Panc1 (cell line): ENCODE results near the gene MACO1.

ENCODE experiments used
- POLR2AphosphoS5 ChIP-seq: IDR thresholded peaks from 2 replicates; pipeline ENCODE4 v1.6.1; 2012; ENCODE audit warnings: mild to moderate bottlenecking, low read depth, low read length, moderate library complexity
- SIN3A ChIP-seq: IDR thresholded peaks from 2 replicates; pipeline ENCODE4 v1.6.1; 2012; ENCODE audit warnings: low read depth, mild to moderate bottlenecking, low read length, moderate library complexity, borderline replicate concordance; ENCODE audit not compliant: insufficient read depth
- TCF7L2 ChIP-seq: IDR thresholded peaks from 2 replicates; pipeline ENCODE4 v1.6.1; 2011; ENCODE audit warnings: mild to moderate bottlenecking, low read depth, low read length, inconsistent platforms
- TF ChIP-seq, protein P1 (sequence below): fragments of 450-650 bp; IDR thresholded peaks from 2 replicates; pipeline ENCODE4 v1.5.1; 2017; ENCODE audit warnings: mild to moderate bottlenecking
- TF ChIP-seq, protein P2 (sequence below), 2 experiments: IDR thresholded peaks; 2 replicates each; pipeline ENCODE4 v1.6.1; 2011 to 2012; ENCODE audit warnings: low read depth in 2 of 2, control low read depth in 1 of 2, low read length in 1 of 2, mild to moderate bottlenecking in 1 of 2, moderate library complexity in 1 of 2; ENCODE audit not compliant: insufficient read depth in 1 of 2

GRCh38 chr1:25519624-25520023 is 88.9 kb downstream of the MACO1 start:
- TF ChIP-seq, protein P1, sequence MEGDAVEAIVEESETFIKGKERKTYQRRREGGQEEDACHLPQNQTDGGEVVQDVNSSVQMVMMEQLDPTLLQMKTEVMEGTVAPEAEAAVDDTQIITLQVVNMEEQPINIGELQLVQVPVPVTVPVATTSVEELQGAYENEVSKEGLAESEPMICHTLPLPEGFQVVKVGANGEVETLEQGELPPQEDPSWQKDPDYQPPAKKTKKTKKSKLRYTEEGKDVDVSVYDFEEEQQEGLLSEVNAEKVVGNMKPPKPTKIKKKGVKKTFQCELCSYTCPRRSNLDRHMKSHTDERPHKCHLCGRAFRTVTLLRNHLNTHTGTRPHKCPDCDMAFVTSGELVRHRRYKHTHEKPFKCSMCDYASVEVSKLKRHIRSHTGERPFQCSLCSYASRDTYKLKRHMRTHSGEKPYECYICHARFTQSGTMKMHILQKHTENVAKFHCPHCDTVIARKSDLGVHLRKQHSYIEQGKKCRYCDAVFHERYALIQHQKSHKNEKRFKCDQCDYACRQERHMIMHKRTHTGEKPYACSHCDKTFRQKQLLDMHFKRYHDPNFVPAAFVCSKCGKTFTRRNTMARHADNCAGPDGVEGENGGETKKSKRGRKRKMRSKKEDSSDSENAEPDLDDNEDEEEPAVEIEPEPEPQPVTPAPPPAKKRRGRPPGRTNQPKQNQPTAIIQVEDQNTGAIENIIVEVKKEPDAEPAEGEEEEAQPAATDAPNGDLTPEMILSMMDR, result no peak
- TF ChIP-seq TCF7L2, result no peak
- TF ChIP-seq POLR2AphosphoS5, result no peak
- TF ChIP-seq, protein P2, sequence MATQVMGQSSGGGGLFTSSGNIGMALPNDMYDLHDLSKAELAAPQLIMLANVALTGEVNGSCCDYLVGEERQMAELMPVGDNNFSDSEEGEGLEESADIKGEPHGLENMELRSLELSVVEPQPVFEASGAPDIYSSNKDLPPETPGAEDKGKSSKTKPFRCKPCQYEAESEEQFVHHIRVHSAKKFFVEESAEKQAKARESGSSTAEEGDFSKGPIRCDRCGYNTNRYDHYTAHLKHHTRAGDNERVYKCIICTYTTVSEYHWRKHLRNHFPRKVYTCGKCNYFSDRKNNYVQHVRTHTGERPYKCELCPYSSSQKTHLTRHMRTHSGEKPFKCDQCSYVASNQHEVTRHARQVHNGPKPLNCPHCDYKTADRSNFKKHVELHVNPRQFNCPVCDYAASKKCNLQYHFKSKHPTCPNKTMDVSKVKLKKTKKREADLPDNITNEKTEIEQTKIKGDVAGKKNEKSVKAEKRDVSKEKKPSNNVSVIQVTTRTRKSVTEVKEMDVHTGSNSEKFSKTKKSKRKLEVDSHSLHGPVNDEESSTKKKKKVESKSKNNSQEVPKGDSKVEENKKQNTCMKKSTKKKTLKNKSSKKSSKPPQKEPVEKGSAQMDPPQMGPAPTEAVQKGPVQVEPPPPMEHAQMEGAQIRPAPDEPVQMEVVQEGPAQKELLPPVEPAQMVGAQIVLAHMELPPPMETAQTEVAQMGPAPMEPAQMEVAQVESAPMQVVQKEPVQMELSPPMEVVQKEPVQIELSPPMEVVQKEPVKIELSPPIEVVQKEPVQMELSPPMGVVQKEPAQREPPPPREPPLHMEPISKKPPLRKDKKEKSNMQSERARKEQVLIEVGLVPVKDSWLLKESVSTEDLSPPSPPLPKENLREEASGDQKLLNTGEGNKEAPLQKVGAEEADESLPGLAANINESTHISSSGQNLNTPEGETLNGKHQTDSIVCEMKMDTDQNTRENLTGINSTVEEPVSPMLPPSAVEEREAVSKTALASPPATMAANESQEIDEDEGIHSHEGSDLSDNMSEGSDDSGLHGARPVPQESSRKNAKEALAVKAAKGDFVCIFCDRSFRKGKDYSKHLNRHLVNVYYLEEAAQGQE (IDR thresholded peaks at IDR 0.05; ENCODE audit: insufficient read depth in 1 of 2, low read depth in 2 of 2, low read length in 1 of 2), result no peak
- TF ChIP-seq SIN3A, result no peak
